Stimulated activated CD8-positive, alpha-beta memory T cell treated with anti-CD3 and anti-CD28 coated beads, Interleukin-15, amount 100 ng/mL, for 1 hour (primary cell): Measurements from ENCODE around the gene RASA1.

ENCODE experiments used
- DNase-seq: peaks from one replicate; pipeline ENCODE4 v3.0.0-alpha.2; 2020; ENCODE audit warnings: low read depth

The RASA1 gene

DNA sequence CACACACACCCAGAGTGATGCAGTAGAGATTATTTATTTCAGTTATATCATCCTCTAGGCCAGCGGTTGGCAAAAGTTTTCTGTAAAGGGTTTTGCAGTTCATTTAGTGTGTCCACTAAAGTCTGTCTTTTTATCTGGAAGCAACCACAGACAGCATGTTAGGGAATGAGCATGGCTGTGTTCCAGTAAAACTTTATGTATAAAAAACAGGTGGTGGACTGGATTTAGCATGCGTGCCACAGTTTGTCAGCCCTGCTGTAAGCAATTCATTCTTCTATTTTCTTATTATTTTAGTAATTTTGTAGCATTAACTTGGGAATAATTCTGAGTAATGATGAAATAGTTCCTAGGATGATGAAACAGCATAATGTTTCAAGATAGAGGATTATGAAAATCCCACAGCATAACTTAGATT, 93.4 kb downstream of the RASA1 start:
- DNase-seq: no peak

DNA sequence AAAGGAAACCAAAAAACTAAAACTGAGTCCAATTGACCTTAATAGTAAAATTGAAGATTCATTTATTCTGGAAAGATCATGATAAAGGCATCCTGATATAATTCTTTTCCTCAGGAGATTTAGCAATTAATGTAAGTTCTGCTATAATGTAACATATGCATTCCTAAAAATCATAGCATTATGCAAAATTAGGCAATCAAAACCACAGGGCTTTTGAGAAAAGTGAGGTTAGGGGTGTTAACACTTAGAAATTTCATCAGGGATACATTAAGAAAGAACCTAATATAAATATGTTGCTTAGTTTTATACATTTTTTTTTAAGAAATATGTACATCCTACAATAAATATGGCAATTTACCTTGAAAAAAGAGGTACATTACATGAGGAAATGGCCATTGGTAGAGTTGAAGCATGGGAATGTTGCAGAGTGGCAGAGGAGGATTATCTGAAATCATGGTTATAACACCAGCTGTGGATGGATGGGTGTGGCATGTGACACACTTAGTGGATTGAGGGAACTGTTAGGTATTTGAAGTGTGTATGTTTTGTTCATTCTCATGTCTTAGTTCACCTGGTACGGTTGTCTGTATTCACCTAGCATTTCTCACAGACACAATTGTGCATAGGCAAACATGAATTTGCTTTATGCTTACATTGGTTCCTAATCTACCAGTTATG, 94.0 kb downstream of the RASA1 start:
- DNase-seq: no peak

- DNase-seq: no peak
Observed at GRCh38 chr5:87367243-87367642, 99.6 kb downstream of the RASA1 start.

- no peak for DNase-seq
Observed at GRCh38 chr5:87368601-87369000, 100.9 kb downstream of the RASA1 start.

DNA sequence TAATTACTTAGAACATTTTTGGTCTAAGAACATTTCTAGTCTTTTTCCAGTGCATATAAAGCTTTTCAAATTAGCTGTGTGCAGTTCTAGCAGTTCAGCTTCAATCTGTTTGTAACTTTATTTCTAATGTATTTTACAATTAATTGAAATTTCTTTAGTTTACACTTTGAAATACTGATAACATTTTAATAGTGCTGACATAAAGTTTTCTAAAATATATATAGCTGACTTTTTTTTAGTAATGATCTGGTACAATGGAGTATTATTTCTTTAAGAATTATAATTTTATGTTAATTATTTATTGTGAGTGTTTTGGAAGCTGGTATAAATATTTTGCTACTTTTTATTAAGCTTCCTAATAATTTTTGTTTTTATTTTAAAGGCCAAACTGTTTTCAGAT, 101.7 kb downstream of the RASA1 start:
- no peak for DNase-seq

- no peak for DNase-seq
Observed at GRCh38 chr5:87372705-87373104, 105.0 kb downstream of the RASA1 start.

DNA sequence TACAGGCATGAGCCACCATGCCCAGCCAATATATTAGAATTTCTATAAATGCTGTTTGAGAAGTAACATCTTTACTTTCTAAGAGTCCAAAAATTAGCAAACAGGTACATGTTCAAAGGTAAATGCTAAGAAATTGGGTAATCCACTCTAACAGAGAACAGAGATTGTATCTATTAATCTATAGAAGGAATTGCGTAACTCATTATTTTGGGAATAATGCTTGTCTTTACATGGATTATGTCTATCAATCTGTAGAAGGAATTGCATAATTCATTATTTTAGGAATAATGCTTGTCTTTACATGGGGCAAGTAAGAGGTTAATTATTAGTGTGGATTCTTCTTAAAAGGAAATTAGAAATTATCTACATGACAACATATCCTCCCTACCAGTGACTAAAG, 114.5 kb downstream of the RASA1 start:
- no peak for DNase-seq

- DNase-seq: no peak
Observed at GRCh38 chr5:87383216-87383615, 115.5 kb downstream of the RASA1 start.

DNA sequence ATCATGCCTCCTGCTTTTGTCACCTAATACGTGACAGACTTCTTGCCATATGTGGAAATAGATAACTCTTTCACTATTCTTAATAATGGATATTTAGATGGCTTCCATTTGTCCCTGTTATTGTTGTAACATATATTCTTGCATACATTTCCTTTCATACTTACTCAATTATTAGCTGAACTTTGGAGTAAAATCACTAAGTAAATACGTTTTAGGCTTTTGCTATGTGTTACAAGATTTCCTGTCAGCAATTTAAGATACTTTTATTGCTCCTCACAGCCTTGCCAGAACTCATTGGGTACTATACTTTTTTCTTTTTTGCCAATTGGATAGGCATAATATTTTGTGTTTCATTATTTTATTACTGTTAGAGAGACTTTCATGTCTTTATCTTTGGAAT, 118.1 kb downstream of the RASA1 start:
- no peak for DNase-seq

- no peak for DNase-seq
Observed at GRCh38 chr5:87388129-87388528, 120.4 kb downstream of the RASA1 start.

DNA sequence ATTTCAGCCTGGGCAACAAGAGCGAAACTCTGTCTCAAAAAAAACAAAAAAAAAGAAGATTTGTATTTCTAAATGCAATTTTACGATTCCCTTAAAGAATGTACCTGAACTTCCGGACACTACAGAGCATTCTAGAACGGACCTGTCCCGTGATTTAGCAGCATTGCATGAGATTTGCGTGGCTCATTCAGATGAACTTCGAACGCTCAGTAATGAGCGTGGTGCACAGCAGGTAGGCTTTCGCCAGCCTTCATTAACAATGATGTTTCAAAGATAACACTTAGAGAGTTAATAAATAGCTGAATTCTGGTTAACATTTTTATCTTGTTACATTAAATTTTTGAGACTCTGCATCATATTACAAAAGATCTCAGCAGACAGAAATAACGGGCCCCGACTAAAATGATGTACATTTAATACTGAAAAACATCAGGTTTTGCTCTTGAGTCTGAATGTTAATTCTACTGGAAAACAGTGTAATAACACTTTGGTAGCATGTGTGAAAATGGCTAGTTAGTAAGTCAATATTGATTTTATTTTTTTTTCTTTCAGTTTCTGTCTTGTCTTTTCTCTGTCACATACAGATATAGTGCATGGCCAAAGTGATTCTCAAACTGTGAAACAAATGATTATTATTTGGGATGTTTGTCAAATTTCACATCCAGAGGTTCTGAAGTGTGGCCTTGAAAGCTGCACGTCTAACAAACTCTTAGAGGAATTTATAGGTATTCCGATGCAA, 121.8 kb downstream of the RASA1 start:
- DNase-seq: no peak

GRCh38 chr5:87390075-87390474, 122.4 kb downstream of the RASA1 start:
- no peak for DNase-seq

DNA sequence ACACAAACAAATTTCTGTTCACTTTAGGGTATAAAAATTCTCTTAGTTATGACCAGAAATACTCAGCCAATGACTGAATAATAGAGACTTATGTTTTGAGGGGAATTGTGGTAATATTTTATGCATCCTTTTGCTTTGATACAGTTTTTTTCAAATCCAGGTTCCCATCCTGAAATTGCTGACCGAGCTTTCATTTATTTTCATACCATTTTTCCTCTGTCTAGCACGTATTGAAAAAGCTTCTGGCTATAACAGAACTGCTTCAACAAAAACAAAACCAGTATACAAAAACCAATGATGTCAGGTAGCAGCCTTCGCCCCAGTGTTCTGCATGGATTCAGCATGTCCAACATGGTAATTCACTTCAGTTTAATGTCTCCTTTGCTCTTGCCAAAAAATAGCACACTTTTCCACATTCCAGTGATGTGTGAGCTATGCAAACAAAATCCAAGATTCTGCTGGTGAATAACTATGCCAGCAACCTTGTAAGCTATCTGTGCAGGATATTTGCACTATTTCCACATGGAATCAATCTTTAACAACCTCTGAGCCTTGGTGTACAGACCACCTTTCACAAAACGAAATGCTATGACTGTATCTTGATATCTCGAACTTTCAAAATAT, 123.0 kb downstream of the RASA1 start:
- DNase-seq: no peak

- no peak for DNase-seq
Observed at GRCh38 chr5:87392170-87392569, 124.5 kb downstream of the RASA1 start.

- DNase-seq: no peak
Observed at GRCh38 chr5:87392801-87393200, 125.1 kb downstream of the RASA1 start.

- DNase-seq: no peak
Observed at GRCh38 chr5:87393331-87393730, 125.6 kb downstream of the RASA1 start.

GRCh38 chr5:87394411-87395165, 126.9 kb downstream of the RASA1 start:
- no peak for DNase-seq

DNA sequence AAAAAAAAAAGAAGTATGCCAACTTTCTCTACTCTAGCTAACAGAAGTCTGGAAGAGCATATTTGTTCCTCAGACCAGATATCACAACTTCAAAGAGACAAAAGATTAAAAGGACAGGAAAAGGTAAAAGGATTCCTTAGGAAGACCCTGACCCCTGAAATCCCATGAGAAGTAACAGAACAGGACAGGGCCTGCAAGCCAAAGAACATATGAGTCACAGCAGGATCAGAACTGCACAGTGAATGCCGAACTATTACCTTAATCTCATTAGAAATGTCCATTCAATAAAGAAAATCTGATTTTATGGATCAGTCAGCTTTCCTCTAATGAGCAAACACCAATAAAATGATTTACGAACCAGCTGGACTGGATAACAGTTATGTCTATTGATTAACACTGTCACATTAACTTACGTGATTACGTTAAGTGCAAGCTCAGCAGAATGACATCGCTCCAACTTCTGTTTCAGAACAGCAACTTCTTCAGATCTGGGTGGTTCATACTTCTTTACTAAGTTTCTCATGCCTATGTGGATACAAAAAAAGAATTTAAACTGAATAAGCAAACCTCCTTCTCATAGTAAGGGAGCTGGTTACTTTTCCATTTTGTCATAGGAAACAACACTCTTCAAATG, 131.4 kb downstream of the RASA1 start:
- no peak for DNase-seq

- no peak for DNase-seq
Observed at GRCh38 chr5:87399720-87400119, 132.0 kb downstream of the RASA1 start.

DNA sequence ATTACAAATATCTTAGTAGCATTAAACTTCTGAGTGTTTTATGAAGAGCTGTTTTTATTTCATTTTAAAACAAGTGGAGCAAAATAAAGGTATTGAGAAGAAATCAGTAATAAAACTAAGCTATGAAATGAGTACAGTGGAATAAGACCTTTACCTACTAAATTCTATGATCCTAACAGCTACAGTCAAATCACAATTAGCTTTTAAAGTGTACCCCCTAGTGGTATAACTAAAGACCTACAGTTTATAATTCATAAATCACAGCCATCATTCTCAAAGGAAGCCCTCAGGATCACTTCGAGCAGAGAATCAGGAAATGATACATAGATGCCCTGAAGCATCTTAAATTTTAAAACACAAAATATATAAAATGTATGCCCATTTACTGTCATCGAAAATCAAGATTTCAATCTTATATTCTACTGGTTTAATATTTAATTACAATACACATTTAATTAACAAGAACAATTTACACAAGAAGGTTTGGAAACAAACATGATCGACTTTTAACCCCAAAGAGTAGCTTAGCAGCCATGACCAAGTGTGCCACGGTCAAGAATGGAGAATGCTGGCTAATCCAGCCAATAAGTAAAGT, 132.7 kb downstream of the RASA1 start:
- no peak for DNase-seq

- no peak for DNase-seq
Observed at GRCh38 chr5:87401626-87402025, 133.9 kb downstream of the RASA1 start.

- DNase-seq: no peak
Observed at GRCh38 chr5:87403409-87403808, 135.7 kb downstream of the RASA1 start.
